ENCODE measurements around the gene EXPH5. TPM values are rescaled to one million over a fixed set of nuclear protein-coding genes. Genes with fewer than 3 reads are reported as not detected.

Gene EXPH5
- total RNA-seq, 1 experiment from 2014 or later, result 0.05 TPM

GRCh38 chr11:108538502-108538901 lies 55.1 kb downstream of the EXPH5 start:
- Histone ChIP-seq H3K9me3 (replicated peaks) (no peaks in the 10 kb centered on the region), H3K27ac (no peak overlapping the region), H3K36me3 (no peaks in the 10 kb centered on the region), H3K4me1 (replicated peaks) (no peaks in the 10 kb centered on the region), H3K27me3 (replicated peaks) (no peaks in the 10 kb centered on the region), H3K4me3 (no peak overlapping the region)
- DNase-seq (ENCODE audit: low read depth in 1 of 2, low spot score in 2 of 2), result no peak

GRCh38 chr11:108538022-108538424 lies 55.5 kb downstream of the EXPH5 start:
- Histone ChIP-seq H3K27me3 (replicated peaks) (no peaks in the 10 kb centered on the region), H3K4me3 (no peak overlapping the region), H3K27ac (no peak overlapping the region), H3K9me3 (replicated peaks) (no peaks in the 10 kb centered on the region), H3K4me1 (replicated peaks) (no peaks in the 10 kb centered on the region), H3K36me3 (no peaks in the 10 kb centered on the region)
- DNase-seq (ENCODE audit: low read depth in 1 of 2, low spot score in 2 of 2), result no peak

- no peak overlapping the region for H3K4me3 ChIP-seq
- no peaks in the 10 kb centered on the region for H3K27me3 ChIP-seq (replicated peaks)
- no peak for DNase-seq (ENCODE audit: low read depth in 1 of 2, low spot score in 2 of 2)
- no peaks in the 10 kb centered on the region for H3K36me3 ChIP-seq
- H3K27ac ChIP-seq, result no peak overlapping the region
- no peaks in the 10 kb centered on the region for H3K9me3 ChIP-seq (replicated peaks)
- H3K4me1 ChIP-seq (replicated peaks), result no peaks in the 10 kb centered on the region
Observed at GRCh38 chr11:108536783-108537182, 56.8 kb downstream of the EXPH5 start.

- no peak overlapping the region for H3K27ac ChIP-seq
- no peak overlapping the region for H3K4me3 ChIP-seq
- H3K27me3 ChIP-seq (replicated peaks), result no peaks in the 10 kb centered on the region
- H3K9me3 ChIP-seq (replicated peaks), result no peaks in the 10 kb centered on the region
- H3K4me1 ChIP-seq (replicated peaks), result no peaks in the 10 kb centered on the region
- no peaks in the 10 kb centered on the region for H3K36me3 ChIP-seq
- DNase-seq (ENCODE audit: low read depth in 1 of 2, low spot score in 2 of 2), result no peak
Observed at GRCh38 chr11:108535384-108535955, 58.1 kb downstream of the EXPH5 start.

- no peak for DNase-seq (ENCODE audit: low read depth in 1 of 2, low spot score in 2 of 2)
- H3K4me3 ChIP-seq, result no peak overlapping the region
- no peaks in the 10 kb centered on the region for H3K27me3 ChIP-seq (replicated peaks)
- no peak overlapping the region for H3K27ac ChIP-seq
- H3K9me3 ChIP-seq (replicated peaks), result no peaks in the 10 kb centered on the region
- H3K36me3 ChIP-seq, result no peaks in the 10 kb centered on the region
- H3K4me1 ChIP-seq (replicated peaks), result no peaks in the 10 kb centered on the region
Observed at GRCh38 chr11:108534274-108534882, 59.2 kb downstream of the EXPH5 start.

GRCh38 chr11:108530426-108530825 lies 63.1 kb downstream of the EXPH5 start:
- Histone ChIP-seq H3K36me3 (no peaks in the 10 kb centered on the region), H3K9me3 (replicated peaks) (no peaks in the 10 kb centered on the region), H3K27me3 (replicated peaks) (no peaks in the 10 kb centered on the region), H3K4me1 (replicated peaks) (no peaks in the 10 kb centered on the region), H3K4me3 (no peak overlapping the region), H3K27ac (no peak overlapping the region)
- DNase-seq (ENCODE audit: low read depth in 1 of 2, low spot score in 2 of 2), result no peak

- no peaks in the 10 kb centered on the region for H3K27me3 ChIP-seq (replicated peaks)
- H3K36me3 ChIP-seq, result no peaks in the 10 kb centered on the region
- DNase-seq (ENCODE audit: low read depth in 1 of 2, low spot score in 2 of 2), result no peak
Observed at GRCh38 chr11:108527382-108527781, 66.2 kb downstream of the EXPH5 start.

GRCh38 chr11:108525161-108525560 lies 68.4 kb downstream of the EXPH5 start:
- DNase-seq (ENCODE audit: low read depth in 1 of 2, low spot score in 2 of 2), result no peak
- Histone ChIP-seq H3K27ac (no peak overlapping the region), H3K4me1 (replicated peaks) (no peaks in the 10 kb centered on the region), H3K4me3 (no peak overlapping the region), H3K36me3 (no peaks in the 10 kb centered on the region), H3K9me3 (replicated peaks) (no peaks in the 10 kb centered on the region), H3K27me3 (replicated peaks) (no peaks in the 10 kb centered on the region)

More at GRCh38 chr11:108527382-108527781, 66.2 kb downstream of the EXPH5 start:
- H3K27ac ChIP-seq, result no peak overlapping the region
- no peaks in the 10 kb centered on the region for H3K4me1 ChIP-seq (replicated peaks)
- H3K9me3 ChIP-seq (replicated peaks), result no peaks in the 10 kb centered on the region
- H3K4me3 ChIP-seq, result no peak overlapping the region

- Histone ChIP-seq H3K9me3 (replicated peaks) (no peaks in the 10 kb centered on the region), H3K27ac (no peak overlapping the region), H3K4me3 (no peak overlapping the region), H3K36me3 (no peaks in the 10 kb centered on the region), H3K4me1 (replicated peaks) (no peaks in the 10 kb centered on the region), H3K27me3 (replicated peaks) (no peaks in the 10 kb centered on the region)
- no peak for DNase-seq (ENCODE audit: low read depth in 1 of 2, low spot score in 2 of 2)
Observed at GRCh38 chr11:108524422-108524821, 69.1 kb downstream of the EXPH5 start.

- Histone ChIP-seq H3K4me1 (replicated peaks) (no peaks in the 10 kb centered on the region), H3K27me3 (replicated peaks) (no peaks in the 10 kb centered on the region), H3K27ac (no peak overlapping the region), H3K4me3 (no peak overlapping the region), H3K36me3 (no peaks in the 10 kb centered on the region), H3K9me3 (replicated peaks) (no peaks in the 10 kb centered on the region)
- DNase-seq (ENCODE audit: low read depth in 1 of 2, low spot score in 2 of 2), result no peak
Observed at GRCh38 chr11:108522318-108522717, 71.2 kb downstream of the EXPH5 start.

GRCh38 chr11:108518581-108518980 lies 75.0 kb downstream of the EXPH5 start:
- Histone ChIP-seq H3K4me3 (no peak overlapping the region), H3K9me3 (replicated peaks) (no peaks in the 10 kb centered on the region), H3K4me1 (replicated peaks) (no peaks in the 10 kb centered on the region), H3K27me3 (replicated peaks) (no peaks in the 10 kb centered on the region), H3K27ac (no peak overlapping the region), H3K36me3 (no peaks in the 10 kb centered on the region)
- DNase-seq (ENCODE audit: low read depth in 1 of 2, low spot score in 2 of 2), result no peak

- Histone ChIP-seq H3K27me3 (replicated peaks) (no peaks in the 10 kb centered on the region), H3K36me3 (no peaks in the 10 kb centered on the region), H3K9me3 (replicated peaks) (no peaks in the 10 kb centered on the region), H3K4me3 (no peak overlapping the region), H3K4me1 (replicated peaks) (no peaks in the 10 kb centered on the region), H3K27ac (no peak overlapping the region)
- DNase-seq (ENCODE audit: low read depth in 1 of 2, low spot score in 2 of 2), result no peak
Observed at GRCh38 chr11:108516125-108516524, 77.4 kb downstream of the EXPH5 start.

- H3K27me3 ChIP-seq (replicated peaks), result no peaks in the 10 kb centered on the region
- DNase-seq (ENCODE audit: low read depth in 1 of 2, low spot score in 2 of 2), result no peak
- no peak overlapping the region for H3K27ac ChIP-seq
- no peaks in the 10 kb centered on the region for H3K9me3 ChIP-seq (replicated peaks)
- H3K4me3 ChIP-seq, result no peak overlapping the region
- H3K4me1 ChIP-seq (replicated peaks), result no peaks in the 10 kb centered on the region
- no peaks in the 10 kb centered on the region for H3K36me3 ChIP-seq
Observed at GRCh38 chr11:108512708-108513107, 80.9 kb downstream of the EXPH5 start.

GRCh38 chr11:108511851-108512474 lies 81.6 kb downstream of the EXPH5 start:
- no peak for DNase-seq (ENCODE audit: low read depth in 1 of 2, low spot score in 2 of 2)
- Histone ChIP-seq H3K4me3 (no peak overlapping the region), H3K27me3 (replicated peaks) (no peaks in the 10 kb centered on the region), H3K9me3 (replicated peaks) (no peaks in the 10 kb centered on the region), H3K4me1 (replicated peaks) (no peaks in the 10 kb centered on the region), H3K36me3 (no peaks in the 10 kb centered on the region), H3K27ac (no peak overlapping the region)
